ENCODE data around the gene ASB16. TPM values are rescaled to one million over a fixed set of nuclear protein-coding genes. Genes with fewer than 3 reads are reported as not detected.

Gene ASB16
- total and polyA plus RNA-seq, 9 of the 15 experiments (the other 6 are each of a cell fraction or from before 2014, with no cell fraction given), result 0.03 to 0.07 TPM; not detected in 7

DNA sequence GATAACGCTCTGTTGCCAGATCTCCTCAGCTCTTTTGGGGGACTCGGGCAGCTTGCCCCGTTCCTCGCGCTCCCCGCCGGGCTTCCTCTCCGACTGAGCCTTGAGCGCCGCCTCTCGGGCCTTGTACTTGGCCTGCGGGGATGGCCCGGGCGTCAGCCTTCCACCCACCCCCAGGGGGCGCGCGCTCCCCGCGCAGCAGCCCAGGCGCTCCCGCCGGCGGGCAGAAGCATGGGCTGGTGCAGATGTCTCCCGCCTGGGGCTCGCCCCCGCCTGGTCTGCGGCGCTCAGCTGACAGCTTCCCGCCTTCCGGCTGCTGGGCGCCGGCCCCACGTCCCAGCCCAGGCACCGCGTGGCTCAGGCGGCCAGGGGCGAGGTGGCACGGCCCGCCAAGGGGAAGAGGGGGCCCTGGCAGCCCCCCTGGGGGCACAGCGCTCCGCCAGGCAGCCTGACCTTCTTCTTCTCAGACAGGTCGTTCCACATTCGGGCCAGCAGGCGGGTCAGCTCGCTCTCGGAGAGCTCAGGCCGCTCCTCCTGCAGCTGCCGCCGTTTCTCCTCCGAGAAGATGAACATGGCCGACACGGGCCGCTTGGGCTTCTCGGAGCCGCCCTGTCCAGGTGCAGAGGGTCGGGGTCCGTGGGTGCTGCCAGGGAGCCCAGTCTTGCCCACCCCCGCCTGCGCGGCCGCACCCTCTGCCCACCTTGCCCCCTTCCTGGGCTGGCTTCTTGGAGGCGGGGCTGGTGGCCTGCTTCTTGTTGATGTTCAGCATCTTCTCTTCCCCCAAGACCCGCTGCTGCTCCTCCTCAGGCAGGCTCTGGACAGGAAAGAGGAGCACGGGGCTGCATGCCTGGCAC is 40.1 kb downstream of the ASB16 start (continued):
- TF ChIP-seq EWSR1 (IDR thresholded peaks at IDR 0.05; ENCODE audit: borderline replicate concordance, low read depth, partially characterized antibody) (no peak), OTX1 (CRISPR knock-in tag; IDR thresholded peaks at IDR 0.05) (no peak), YY1 (IDR thresholded peaks at IDR 0.05; ENCODE audit: borderline replicate concordance in 1 of 3, control insufficient read depth in 1 of 3, extremely low read depth in 1 of 3, insufficient read depth in 3 of 3, insufficient read length in 1 of 3, insufficient replicate concordance in 2 of 3, low read depth in 1 of 3, low read length in 2 of 3) (peak in 2 of 3 experiments; percentile 61 to 77), ZNF589 (CRISPR knock-in tag; IDR thresholded peaks at IDR 0.05; ENCODE audit: low read depth) (no peak), HNRNPH1 (optimal IDR thresholded peaks at IDR 0.05; ENCODE audit: low read depth, low read length) (no peak), RBFOX2 (IDR thresholded peaks at IDR 0.05; ENCODE audit: low read depth, low read length) (peak; percentile 68), HNRNPLL (IDR thresholded peaks at IDR 0.05; ENCODE audit: low read depth, low read length, poor library complexity, severe bottlenecking) (no peak), ZNF121 (CRISPR knock-in tag; conservative IDR thresholded peaks at IDR 0.05) (no peak), CAMTA2 (CRISPR knock-in tag; conservative IDR thresholded peaks at IDR 0.05) (no peak), RBM34 (IDR thresholded peaks at IDR 0.05; ENCODE audit: borderline replicate concordance, insufficient read depth, low read length) (no peak), SMAD3 (CRISPR knock-in tag; conservative IDR thresholded peaks at IDR 0.05) (no peak), LEF1 (IDR thresholded peaks at IDR 0.05) (no peak), NFE2L1 (tag; IDR thresholded peaks at IDR 0.05; ENCODE audit: borderline replicate concordance, low read depth) (no peak)
- TF ChIP-seq, protein P1, sequence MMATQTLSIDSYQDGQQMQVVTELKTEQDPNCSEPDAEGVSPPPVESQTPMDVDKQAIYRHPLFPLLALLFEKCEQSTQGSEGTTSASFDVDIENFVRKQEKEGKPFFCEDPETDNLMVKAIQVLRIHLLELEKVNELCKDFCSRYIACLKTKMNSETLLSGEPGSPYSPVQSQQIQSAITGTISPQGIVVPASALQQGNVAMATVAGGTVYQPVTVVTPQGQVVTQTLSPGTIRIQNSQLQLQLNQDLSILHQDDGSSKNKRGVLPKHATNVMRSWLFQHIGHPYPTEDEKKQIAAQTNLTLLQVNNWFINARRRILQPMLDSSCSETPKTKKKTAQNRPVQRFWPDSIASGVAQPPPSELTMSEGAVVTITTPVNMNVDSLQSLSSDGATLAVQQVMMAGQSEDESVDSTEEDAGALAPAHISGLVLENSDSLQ (IDR thresholded peaks at IDR 0.05), result no peak
- TF ChIP-seq, protein P2, sequence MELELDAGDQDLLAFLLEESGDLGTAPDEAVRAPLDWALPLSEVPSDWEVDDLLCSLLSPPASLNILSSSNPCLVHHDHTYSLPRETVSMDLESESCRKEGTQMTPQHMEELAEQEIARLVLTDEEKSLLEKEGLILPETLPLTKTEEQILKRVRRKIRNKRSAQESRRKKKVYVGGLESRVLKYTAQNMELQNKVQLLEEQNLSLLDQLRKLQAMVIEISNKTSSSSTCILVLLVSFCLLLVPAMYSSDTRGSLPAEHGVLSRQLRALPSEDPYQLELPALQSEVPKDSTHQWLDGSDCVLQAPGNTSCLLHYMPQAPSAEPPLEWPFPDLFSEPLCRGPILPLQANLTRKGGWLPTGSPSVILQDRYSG (tag; conservative IDR thresholded peaks at IDR 0.05; ENCODE audit: low read depth), result 0 out of 2 replicates have a peak, but pooled peaks have one; percentile 34
- TF ChIP-seq, protein P3, sequence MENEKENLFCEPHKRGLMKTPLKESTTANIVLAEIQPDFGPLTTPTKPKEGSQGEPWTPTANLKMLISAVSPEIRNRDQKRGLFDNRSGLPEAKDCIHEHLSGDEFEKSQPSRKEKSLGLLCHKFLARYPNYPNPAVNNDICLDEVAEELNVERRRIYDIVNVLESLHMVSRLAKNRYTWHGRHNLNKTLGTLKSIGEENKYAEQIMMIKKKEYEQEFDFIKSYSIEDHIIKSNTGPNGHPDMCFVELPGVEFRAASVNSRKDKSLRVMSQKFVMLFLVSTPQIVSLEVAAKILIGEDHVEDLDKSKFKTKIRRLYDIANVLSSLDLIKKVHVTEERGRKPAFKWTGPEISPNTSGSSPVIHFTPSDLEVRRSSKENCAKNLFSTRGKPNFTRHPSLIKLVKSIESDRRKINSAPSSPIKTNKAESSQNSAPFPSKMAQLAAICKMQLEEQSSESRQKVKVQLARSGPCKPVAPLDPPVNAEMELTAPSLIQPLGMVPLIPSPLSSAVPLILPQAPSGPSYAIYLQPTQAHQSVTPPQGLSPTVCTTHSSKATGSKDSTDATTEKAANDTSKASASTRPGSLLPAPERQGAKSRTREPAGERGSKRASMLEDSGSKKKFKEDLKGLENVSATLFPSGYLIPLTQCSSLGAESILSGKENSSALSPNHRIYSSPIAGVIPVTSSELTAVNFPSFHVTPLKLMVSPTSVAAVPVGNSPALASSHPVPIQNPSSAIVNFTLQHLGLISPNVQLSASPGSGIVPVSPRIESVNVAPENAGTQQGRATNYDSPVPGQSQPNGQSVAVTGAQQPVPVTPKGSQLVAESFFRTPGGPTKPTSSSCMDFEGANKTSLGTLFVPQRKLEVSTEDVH (IDR thresholded peaks at IDR 0.05; ENCODE audit: low read depth, partially characterized antibody), result peak; percentile 85
- TF ChIP-seq, protein P4, sequence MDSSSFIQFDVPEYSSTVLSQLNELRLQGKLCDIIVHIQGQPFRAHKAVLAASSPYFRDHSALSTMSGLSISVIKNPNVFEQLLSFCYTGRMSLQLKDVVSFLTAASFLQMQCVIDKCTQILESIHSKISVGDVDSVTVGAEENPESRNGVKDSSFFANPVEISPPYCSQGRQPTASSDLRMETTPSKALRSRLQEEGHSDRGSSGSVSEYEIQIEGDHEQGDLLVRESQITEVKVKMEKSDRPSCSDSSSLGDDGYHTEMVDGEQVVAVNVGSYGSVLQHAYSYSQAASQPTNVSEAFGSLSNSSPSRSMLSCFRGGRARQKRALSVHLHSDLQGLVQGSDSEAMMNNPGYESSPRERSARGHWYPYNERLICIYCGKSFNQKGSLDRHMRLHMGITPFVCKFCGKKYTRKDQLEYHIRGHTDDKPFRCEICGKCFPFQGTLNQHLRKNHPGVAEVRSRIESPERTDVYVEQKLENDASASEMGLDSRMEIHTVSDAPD (CRISPR knock-in tag; IDR thresholded peaks at IDR 0.05), result no peak
- TF ChIP-seq, protein P5, sequence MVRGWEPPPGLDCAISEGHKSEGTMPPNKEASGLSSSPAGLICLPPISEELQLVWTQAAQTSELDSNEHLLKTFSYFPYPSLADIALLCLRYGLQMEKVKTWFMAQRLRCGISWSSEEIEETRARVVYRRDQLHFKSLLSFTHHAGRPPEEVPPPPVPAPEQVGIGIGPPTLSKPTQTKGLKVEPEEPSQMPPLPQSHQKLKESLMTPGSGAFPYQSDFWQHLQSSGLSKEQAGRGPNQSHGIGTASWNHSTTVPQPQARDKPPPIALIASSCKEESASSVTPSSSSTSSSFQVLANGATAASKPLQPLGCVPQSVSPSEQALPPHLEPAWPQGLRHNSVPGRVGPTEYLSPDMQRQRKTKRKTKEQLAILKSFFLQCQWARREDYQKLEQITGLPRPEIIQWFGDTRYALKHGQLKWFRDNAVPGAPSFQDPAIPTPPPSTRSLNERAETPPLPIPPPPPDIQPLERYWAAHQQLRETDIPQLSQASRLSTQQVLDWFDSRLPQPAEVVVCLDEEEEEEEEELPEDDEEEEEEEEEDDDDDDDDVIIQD (CRISPR knock-in tag; IDR thresholded peaks at IDR 0.05), result no peak
